Measurements from ENCODE around the gene IFT122. TPM values are rescaled to one million over a fixed set of nuclear protein-coding genes. Genes with fewer than 3 reads are reported as not detected.

Gene IFT122
- total RNA-seq, 1 donor from 2014 or later = 20.6 TPM

GRCh38 chr3:129525341-129525968 is 85.4 kb downstream of the IFT122 start:
- H3K36me3 Mint-ChIP-seq (ENCODE audit: unreplicated experiment) = no peaks in the 10 kb centered on the region
- H3K9me3 Mint-ChIP-seq (ENCODE audit: unreplicated experiment) = peaks cover 1% of the 10 kb centered on the region
- H3K4me3 Mint-ChIP-seq (ENCODE audit: unreplicated experiment) = no peak overlapping the region
- no peak overlapping the region for H3K27ac Mint-ChIP-seq (ENCODE audit: unreplicated experiment)
- no peak for DNase-seq
- no peak for TF ChIP-seq CTCF (IDR thresholded peaks at IDR 0.05; ENCODE audit: partially characterized antibody, unreplicated experiment)
- peaks cover 9% of the 10 kb centered on the region for H3K4me1 Mint-ChIP-seq (ENCODE audit: low read depth, unreplicated experiment)
- peaks cover 4% of the 10 kb centered on the region for H3K27me3 Mint-ChIP-seq (ENCODE audit: unreplicated experiment)

- H3K9me3 Mint-ChIP-seq (ENCODE audit: unreplicated experiment) = peaks cover 1% of the 10 kb centered on the region
- H3K27ac Mint-ChIP-seq (ENCODE audit: unreplicated experiment) = no peak overlapping the region
- H3K4me1 Mint-ChIP-seq (ENCODE audit: low read depth, unreplicated experiment) = peaks cover 7% of the 10 kb centered on the region
- no peak for DNase-seq
- no peak for TF ChIP-seq CTCF (IDR thresholded peaks at IDR 0.05; ENCODE audit: partially characterized antibody, unreplicated experiment)
- peaks cover 5% of the 10 kb centered on the region for H3K27me3 Mint-ChIP-seq (ENCODE audit: unreplicated experiment)
- no peaks in the 10 kb centered on the region for H3K36me3 Mint-ChIP-seq (ENCODE audit: unreplicated experiment)
- no peak overlapping the region for H3K4me3 Mint-ChIP-seq (ENCODE audit: unreplicated experiment)
Measured at GRCh38 chr3:129526121-129526900, 86.3 kb downstream of the IFT122 start.

GRCh38 chr3:129527262-129527661 is 87.2 kb downstream of the IFT122 start:
- Mint-ChIP-seq H3K27ac (ENCODE audit: unreplicated experiment) (no peak overlapping the region), H3K9me3 (ENCODE audit: unreplicated experiment) (peaks cover 1% of the 10 kb centered on the region), H3K36me3 (ENCODE audit: unreplicated experiment) (no peaks in the 10 kb centered on the region), H3K4me1 (ENCODE audit: low read depth, unreplicated experiment) (peaks cover 5% of the 10 kb centered on the region), H3K27me3 (ENCODE audit: unreplicated experiment) (peaks cover 7% of the 10 kb centered on the region), H3K4me3 (ENCODE audit: unreplicated experiment) (no peak overlapping the region)
- DNase-seq = no peak
- no peak for TF ChIP-seq CTCF (IDR thresholded peaks at IDR 0.05; ENCODE audit: partially characterized antibody, unreplicated experiment)

GRCh38 chr3:129528589-129529100 is 88.6 kb downstream of the IFT122 start, which contains the start of gene RHO:
TSS of gene RHO (plus strand) at chr3:129528639. CDS start at chr3:129528734, 95 bp downstream.
- Mint-ChIP-seq H3K27me3 (ENCODE audit: unreplicated experiment) (peaks cover 5% of the 10 kb centered on the region), H3K9me3 (ENCODE audit: unreplicated experiment) (peaks cover 4% of the 10 kb centered on the region), H3K27ac (ENCODE audit: unreplicated experiment) (no peak within 1 kb of the TSS), H3K4me1 (ENCODE audit: low read depth, unreplicated experiment) (peaks cover 3% of the 10 kb centered on the region), H3K4me3 (ENCODE audit: unreplicated experiment) (no peak within 1 kb of the TSS), H3K36me3 (ENCODE audit: unreplicated experiment) (no peaks in the 10 kb centered on the region)
- TF ChIP-seq CTCF (IDR thresholded peaks at IDR 0.05; ENCODE audit: partially characterized antibody, unreplicated experiment) = no peak
- DNase-seq = no peak

Measured in glutamatergic neuron (in vitro differentiated cells).